Esophagus (tissue), 2 donors: ENCODE measurements around the gene WDR59. TPM values are rescaled to one million over a fixed set of nuclear protein-coding genes. Genes with fewer than 3 reads are reported as not detected.

Experiments
- H3K27ac ChIP-seq, 2 donors: one replicate each; pipeline ENCODE4 v1.5.1; 2013; ENCODE audit warnings: low read depth in 2 of 2, mild to moderate bottlenecking in 2 of 2, inconsistent platforms in 1 of 2, low read length in 1 of 2, moderate library complexity in 1 of 2
- H3K27me3 ChIP-seq, 2 donors: one replicate each; pipeline ENCODE4 v1.6.1; 2013; ENCODE audit warnings: low read length in 2 of 2, control low read depth in 1 of 2, mild to moderate bottlenecking in 1 of 2; ENCODE audit not compliant: insufficient read depth in 2 of 2, control insufficient read depth in 1 of 2
- H3K36me3 ChIP-seq, 2 donors: one replicate each; pipeline ENCODE4 v1.6.1; 2013; ENCODE audit warnings: low read length in 1 of 2; ENCODE audit not compliant: control insufficient read depth in 2 of 2, insufficient read depth in 2 of 2
- H3K4me1 ChIP-seq, 2 donors: one replicate each; pipeline ENCODE4 v1.6.1; 2013; ENCODE audit warnings: low read length in 1 of 2; ENCODE audit not compliant: control insufficient read depth in 2 of 2, insufficient read depth in 2 of 2
- H3K4me3 ChIP-seq, 2 donors: one replicate each; pipeline ENCODE4 v1.5.1; 2013; ENCODE audit warnings: low read length in 2 of 2, mild to moderate bottlenecking in 2 of 2, low read depth in 1 of 2, moderate library complexity in 1 of 2
- H3K9me3 ChIP-seq, 2 donors: one replicate each; pipeline ENCODE4 v1.6.1; 2013; ENCODE audit warnings: mild to moderate bottlenecking in 2 of 2, low read depth in 1 of 2, low read length in 1 of 2, moderate library complexity in 1 of 2; ENCODE audit not compliant: control insufficient read depth in 2 of 2, insufficient read depth in 1 of 2
- WGBS, 2 donors: extraction: QIAGEN DNeasy Blood & Tissue Kit; methylation state at CpG; one replicate each; pipeline ENCODE4 v1.1.7; 2013; 5-methylcytosine and 5-hydroxymethylcytosine counted together
- polyA plus RNA-seq, 2 donors: library from polyadenylated mRNA; stranded (reverse); fragments of 200-250 nt; gene quantifications; one replicate each; pipeline ENCODE4 v1.2.3, GENCODE V29; 2013
- donor health status: healthy with polysubstance abuse.
- donor health status: Bipolar disorder and iron deficiency.

The WDR59 gene
- polyA plus RNA-seq, 2 donors = 16.1 to 27.6 TPM

- Histone ChIP-seq H3K36me3 (peaks cover 6 to 21% of the 10 kb centered on the region in 2 donors), H3K4me1 (peaks cover 0 to 3% of the 10 kb centered on the region in 2 donors), H3K9me3 (no peaks in the 10 kb centered on the region), H3K27me3 (no peaks in the 10 kb centered on the region), H3K4me3 (no peak overlapping the region), H3K27ac (no peak overlapping the region)
- 96 to 97% methylated on average over 3 of the region's 3 CpGs for WGBS, 2 donors
These were observed 35.6 kb downstream of the WDR59 start for GRCh38 chr16:74949309-74949708.

- Histone ChIP-seq H3K27ac (no peak overlapping the region), H3K9me3 (no peaks in the 10 kb centered on the region), H3K4me1 (peaks cover 0 to 3% of the 10 kb centered on the region in 2 donors), H3K4me3 (no peak overlapping the region), H3K27me3 (no peaks in the 10 kb centered on the region), H3K36me3 (peaks cover 12 to 25% of the 10 kb centered on the region in 2 donors)
- WGBS, 2 donors = 91 to 95% methylated on average over 6 of the region's 6 CpGs
These were observed 40.5 kb downstream of the WDR59 start for GRCh38 chr16:74944466-74944865.

DNA sequence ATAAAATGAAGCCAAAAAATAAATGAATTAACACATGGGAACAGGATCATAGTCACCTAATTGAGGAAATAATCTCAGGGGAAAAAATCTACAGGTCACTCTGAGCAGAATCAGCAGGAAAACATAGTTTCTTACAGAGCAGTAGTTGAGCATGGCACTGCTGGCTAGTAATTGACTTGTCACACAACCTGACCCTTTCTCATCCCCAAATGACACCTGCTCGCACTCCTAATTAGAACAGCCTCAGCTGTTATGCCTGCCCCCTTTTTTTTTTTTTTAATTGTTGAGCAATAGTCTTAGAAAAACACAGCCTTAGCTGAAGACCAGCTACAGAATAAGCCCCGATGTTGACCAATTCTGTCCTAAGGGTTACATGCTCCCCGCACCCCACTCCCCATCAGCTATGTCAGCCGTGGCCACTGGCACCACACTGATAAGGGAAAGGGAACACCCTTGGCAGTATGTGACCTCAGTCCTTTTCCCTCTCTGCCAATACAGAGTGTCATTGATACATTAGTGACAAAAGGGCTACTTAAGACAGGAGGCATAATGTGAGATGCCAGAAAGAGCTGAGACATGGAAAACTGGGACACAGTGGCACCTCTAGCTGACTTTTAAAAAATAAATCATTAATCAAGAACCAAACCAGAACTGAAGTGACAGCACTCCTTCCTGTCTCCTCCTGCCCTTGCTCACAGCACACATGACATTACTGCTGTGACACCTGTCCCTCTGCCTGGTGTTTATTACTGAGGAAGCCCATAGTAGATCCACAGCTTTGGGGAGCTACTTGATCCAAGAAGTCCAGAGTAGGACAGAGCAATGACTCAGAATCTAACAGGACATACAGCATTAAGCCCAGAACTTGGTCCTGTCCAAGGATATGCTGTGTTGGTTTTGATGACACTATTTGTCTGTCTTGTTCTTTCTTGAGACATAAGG, 41.7 kb downstream of the WDR59 start:
- Histone ChIP-seq H3K27me3 (no peaks in the 10 kb centered on the region), H3K9me3 (no peaks in the 10 kb centered on the region), H3K27ac (no peak overlapping the region), H3K36me3 (peaks cover 12 to 24% of the 10 kb centered on the region in 2 donors), H3K4me1 (peaks cover 0 to 3% of the 10 kb centered on the region in 2 donors), H3K4me3 (no peak overlapping the region)
- 85 to 93% methylated on average over 4 of the region's 4 CpGs for WGBS, 2 donors

DNA sequence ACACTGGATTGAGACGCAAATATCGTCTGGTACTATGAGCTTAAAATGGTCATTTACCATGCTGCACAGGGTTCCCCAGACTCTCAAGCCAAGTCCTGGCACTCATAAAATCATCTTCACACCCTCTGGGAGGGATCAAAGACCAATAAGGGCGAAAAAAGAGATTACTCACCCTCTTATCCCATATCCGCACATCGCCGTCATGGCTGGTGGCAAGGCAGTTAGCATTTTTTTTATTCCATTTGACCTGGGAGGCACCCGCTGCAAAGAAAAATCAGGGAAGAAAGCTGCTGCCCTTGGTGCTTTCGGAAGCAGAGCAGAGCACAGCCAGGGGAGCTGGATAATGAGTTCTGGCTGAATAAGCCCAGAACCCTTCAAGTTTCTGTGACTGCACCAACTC, 42.4 kb downstream of the WDR59 start:
- Histone ChIP-seq H3K27ac (no peak overlapping the region), H3K4me3 (no peak overlapping the region), H3K9me3 (no peaks in the 10 kb centered on the region), H3K36me3 (peaks cover 15 to 27% of the 10 kb centered on the region in 2 donors), H3K4me1 (peaks cover 0 to 3% of the 10 kb centered on the region in 2 donors), H3K27me3 (no peaks in the 10 kb centered on the region)
- WGBS, 2 donors = 89 to 92% methylated on average over 8 of the region's 8 CpGs

- no peaks in the 10 kb centered on the region for H3K9me3 ChIP-seq
- peaks cover 20 to 27% of the 10 kb centered on the region in 2 donors for H3K36me3 ChIP-seq
- H3K27me3 ChIP-seq = no peaks in the 10 kb centered on the region
These were observed 45.2 kb downstream of the WDR59 start for GRCh38 chr16:74939688-74940087.

DNA sequence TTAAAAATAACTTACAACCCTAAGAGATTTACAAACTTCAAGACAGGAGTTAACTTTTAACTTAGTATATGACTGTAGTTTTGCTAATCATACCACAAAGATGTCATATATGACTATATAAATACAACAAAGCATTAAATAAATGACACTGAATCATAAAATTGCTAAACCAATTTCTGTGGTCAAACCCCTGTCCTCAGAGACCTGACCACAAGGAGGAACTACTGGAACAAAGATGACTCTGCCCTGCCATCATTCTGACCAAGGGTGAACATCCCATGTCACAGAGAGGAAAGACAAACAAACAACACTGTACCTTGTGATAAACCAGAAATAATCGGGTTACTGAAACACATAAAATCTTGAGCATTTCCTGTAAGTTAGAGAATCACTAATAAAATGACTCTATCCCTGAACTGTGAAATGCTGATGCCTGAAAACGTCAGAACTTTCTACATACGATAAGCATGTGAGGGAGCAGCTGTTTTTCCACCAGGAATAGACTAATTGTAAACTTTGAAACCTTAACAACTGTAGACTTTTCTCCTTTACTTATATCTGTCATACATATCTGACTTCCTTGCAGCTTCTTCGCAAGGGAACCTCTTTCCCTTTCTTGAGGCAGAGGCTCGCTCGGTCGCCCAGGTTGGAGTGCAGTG, 47.9 kb downstream of the WDR59 start:
- no peak overlapping the region for H3K4me3 ChIP-seq
- H3K27me3 ChIP-seq = no peaks in the 10 kb centered on the region
- no peak overlapping the region for H3K27ac ChIP-seq
- 83 to 84% methylated on average over 7 of the region's 7 CpGs for WGBS, 2 donors
- no peaks in the 10 kb centered on the region for H3K9me3 ChIP-seq
- H3K4me1 ChIP-seq = no peaks in the 10 kb centered on the region
- H3K36me3 ChIP-seq = peaks cover 15 to 17% of the 10 kb centered on the region in 2 donors

More at GRCh38 chr16:74939688-74940087, 45.2 kb downstream of the WDR59 start:
- Histone ChIP-seq H3K4me3 (no peak overlapping the region), H3K4me1 (no peaks in the 10 kb centered on the region), H3K27ac (no peak overlapping the region)

DNA sequence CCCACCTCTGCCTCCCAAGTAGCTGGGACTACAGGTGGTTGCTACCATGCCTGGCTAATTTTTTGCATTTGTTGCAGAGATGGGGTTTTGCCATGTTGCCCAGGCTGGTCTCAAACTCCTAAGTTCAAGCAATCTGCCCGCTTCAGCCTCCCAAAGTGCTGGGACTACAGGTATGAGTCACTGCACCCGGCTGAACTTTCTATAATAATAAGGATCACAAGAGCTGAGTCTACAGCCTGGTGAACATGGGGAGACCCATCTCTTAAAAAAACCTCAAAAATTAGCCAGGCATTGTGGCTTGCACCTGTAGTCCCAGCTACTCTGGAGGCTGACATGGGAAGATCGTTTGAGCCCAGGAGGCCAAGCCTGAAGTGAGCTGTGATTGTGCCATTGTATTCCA, 53.5 kb downstream of the WDR59 start:
- H3K4me1 ChIP-seq = no peaks in the 10 kb centered on the region
- H3K27ac ChIP-seq = no peak overlapping the region
- WGBS, 2 donors = 70 to 79% methylated on average over 3 of the region's 3 CpGs
- peaks cover 2 to 3% of the 10 kb centered on the region in 2 donors for H3K36me3 ChIP-seq
- H3K9me3 ChIP-seq = no peaks in the 10 kb centered on the region
- no peak overlapping the region for H3K4me3 ChIP-seq
- no peaks in the 10 kb centered on the region for H3K27me3 ChIP-seq

DNA sequence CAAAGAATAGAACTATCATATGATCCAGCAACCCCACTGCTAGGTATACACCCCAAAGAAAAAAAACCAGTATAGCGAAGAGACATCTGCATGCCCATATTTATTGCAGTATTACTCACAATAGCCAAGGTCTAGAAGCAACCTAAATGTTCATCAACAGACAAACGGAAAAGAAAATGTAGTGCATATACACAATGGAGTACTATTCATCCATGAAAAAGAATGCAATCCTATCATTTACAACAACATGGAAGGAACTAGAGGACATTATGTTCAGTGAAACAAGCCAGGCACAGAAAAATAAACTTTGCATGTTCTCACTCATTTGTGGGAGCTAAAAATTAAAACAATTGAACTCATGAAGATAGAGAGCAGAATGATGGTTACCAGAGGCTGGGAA, 55.3 kb downstream of the WDR59 start:
- WGBS, 2 donors = 96 to 98% methylated on average over 2 of the region's 2 CpGs
- Histone ChIP-seq H3K27ac (no peak overlapping the region), H3K36me3 (peaks cover 0 to 2% of the 10 kb centered on the region in 2 donors), H3K4me3 (no peak overlapping the region), H3K4me1 (no peaks in the 10 kb centered on the region), H3K27me3 (no peaks in the 10 kb centered on the region), H3K9me3 (no peaks in the 10 kb centered on the region)

DNA sequence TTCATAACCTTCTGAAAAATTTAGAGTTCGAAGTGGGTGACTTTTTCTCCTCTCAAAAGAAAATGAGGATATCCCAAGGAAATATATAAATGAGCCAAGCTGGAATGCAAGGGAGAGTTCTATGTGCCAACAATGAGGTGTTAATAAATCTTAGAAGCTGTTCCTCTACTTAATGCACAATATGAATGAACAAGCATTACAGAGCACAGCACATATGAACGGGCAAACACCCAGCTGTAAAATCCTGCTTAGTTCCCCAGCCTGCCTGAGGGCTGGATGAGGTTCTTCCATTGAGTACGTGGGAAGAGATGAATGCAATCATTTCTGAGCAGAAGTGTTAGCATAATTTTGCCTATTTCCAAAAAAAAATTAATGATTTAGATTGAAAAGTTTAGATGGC, 58.1 kb downstream of the WDR59 start:
- Histone ChIP-seq H3K9me3 (no peaks in the 10 kb centered on the region), H3K36me3 (peaks cover 0 to 1% of the 10 kb centered on the region in 2 donors), H3K27ac (no peak overlapping the region), H3K4me3 (no peak overlapping the region), H3K4me1 (no peaks in the 10 kb centered on the region), H3K27me3 (no peaks in the 10 kb centered on the region)
- WGBS, 2 donors = 62 to 67% methylated on average over 3 of the region's 3 CpGs
